ENCODE data around the gene SFTPA1. TPM values are rescaled to one million over a fixed set of nuclear protein-coding genes. Genes with fewer than 3 reads are reported as not detected.
"Not testable (repeated sequence)": the region's sequence is repeated elsewhere in the genome, so short reads cannot be mapped to it uniquely, and the experiment has no call there.

SFTPA1 gene
- total and polyA plus RNA-seq, 2 experiments from 2014 or later, result not detected

DNA sequence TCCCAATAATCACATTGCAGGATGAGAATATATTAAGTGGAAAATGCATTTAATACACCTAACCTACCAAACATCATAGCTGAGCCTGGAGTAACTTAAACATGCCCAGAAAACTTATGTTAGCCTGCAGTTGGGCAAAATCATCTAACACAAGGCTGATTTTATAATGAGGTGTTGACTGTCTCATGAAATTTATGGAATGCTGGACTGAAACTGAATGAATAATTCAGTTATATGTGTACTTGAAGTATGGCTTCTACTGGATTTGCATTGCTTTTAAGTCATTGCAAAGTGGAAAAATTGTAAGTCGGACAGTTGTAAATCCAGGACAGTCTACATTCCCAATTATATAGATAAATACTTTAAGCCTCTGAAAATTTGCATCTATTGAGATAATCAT is 5.4 kb downstream of the SFTPA1 start (continued):
- TF ChIP-seq, protein P1, sequence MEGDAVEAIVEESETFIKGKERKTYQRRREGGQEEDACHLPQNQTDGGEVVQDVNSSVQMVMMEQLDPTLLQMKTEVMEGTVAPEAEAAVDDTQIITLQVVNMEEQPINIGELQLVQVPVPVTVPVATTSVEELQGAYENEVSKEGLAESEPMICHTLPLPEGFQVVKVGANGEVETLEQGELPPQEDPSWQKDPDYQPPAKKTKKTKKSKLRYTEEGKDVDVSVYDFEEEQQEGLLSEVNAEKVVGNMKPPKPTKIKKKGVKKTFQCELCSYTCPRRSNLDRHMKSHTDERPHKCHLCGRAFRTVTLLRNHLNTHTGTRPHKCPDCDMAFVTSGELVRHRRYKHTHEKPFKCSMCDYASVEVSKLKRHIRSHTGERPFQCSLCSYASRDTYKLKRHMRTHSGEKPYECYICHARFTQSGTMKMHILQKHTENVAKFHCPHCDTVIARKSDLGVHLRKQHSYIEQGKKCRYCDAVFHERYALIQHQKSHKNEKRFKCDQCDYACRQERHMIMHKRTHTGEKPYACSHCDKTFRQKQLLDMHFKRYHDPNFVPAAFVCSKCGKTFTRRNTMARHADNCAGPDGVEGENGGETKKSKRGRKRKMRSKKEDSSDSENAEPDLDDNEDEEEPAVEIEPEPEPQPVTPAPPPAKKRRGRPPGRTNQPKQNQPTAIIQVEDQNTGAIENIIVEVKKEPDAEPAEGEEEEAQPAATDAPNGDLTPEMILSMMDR (conservative IDR thresholded peaks at IDR 0.05; ENCODE audit: low read depth in 2 of 2), result no peak

GRCh38 chr10:79623663-79624062 is 12.9 kb downstream of the SFTPA1 start:
- not testable (repeated sequence) for H3F3A ChIP-seq (replicated peaks; ENCODE audit: low read depth); H3K4me1 Mint-ChIP-seq; H3K36me3 Mint-ChIP-seq (ENCODE audit: low read depth); DNase-seq (ENCODE audit: low spot score); H3K27ac ChIP-seq (ENCODE audit: low read depth); H2AFZ ChIP-seq; ATAC-seq; H3K4me1 ChIP-seq (ENCODE audit: insufficient read depth); H3K4me3 ChIP-seq; H3K27ac Mint-ChIP-seq; H3K4me3 Mint-ChIP-seq; H4K20me1 ChIP-seq (replicated peaks; ENCODE audit: insufficient read depth); H3K9me3 Mint-ChIP-seq; H3K36me3 ChIP-seq (ENCODE audit: insufficient read depth); H3K27me3 Mint-ChIP-seq (ENCODE audit: insufficient read depth, low read depth, poor library complexity); H3K27me3 ChIP-seq (ENCODE audit: insufficient read depth); H3K79me2 ChIP-seq (replicated peaks; ENCODE audit: insufficient read depth); H3K9me2 ChIP-seq (ENCODE audit: insufficient read depth); H3K4me2 ChIP-seq

GRCh38 chr10:79627075-79627474 is 16.3 kb downstream of the SFTPA1 start:
- Mint-ChIP-seq H3K27me3 (ENCODE audit: insufficient read depth, low read depth, poor library complexity) (peaks cover 3% of the 10 kb centered on the region), H3K4me1 (no peaks in the 10 kb centered on the region), H3K4me3 (no peak overlapping the region), H3K9me3 (0 out of 3 replicates have a peak, but pooled peaks cover 8% of the 10 kb centered on the region), H3K36me3 (ENCODE audit: low read depth) (no peaks in the 10 kb centered on the region), H3K27ac (no peak overlapping the region)
- H3K79me2 ChIP-seq (replicated peaks; ENCODE audit: insufficient read depth), result no peaks in the 10 kb centered on the region
- H4K20me1 ChIP-seq (replicated peaks; ENCODE audit: insufficient read depth), result no peaks in the 10 kb centered on the region
- H3K4me1 ChIP-seq (ENCODE audit: insufficient read depth), result no peaks in the 10 kb centered on the region
- no peaks in the 10 kb centered on the region for H3K27me3 ChIP-seq (ENCODE audit: insufficient read depth)
- no peak overlapping the region for H3K4me3 ChIP-seq
- H3F3A ChIP-seq (replicated peaks; ENCODE audit: low read depth), result no peaks in the 10 kb centered on the region
- no peak overlapping the region for H3K4me2 ChIP-seq
- no peaks in the 10 kb centered on the region for H3K36me3 ChIP-seq (ENCODE audit: insufficient read depth)
- peaks cover 3% of the 10 kb centered on the region; the same call in 1 of the 2 replicates for H3K9me2 ChIP-seq (ENCODE audit: insufficient read depth)
- no peak overlapping the region for H2AFZ ChIP-seq
- no peak for DNase-seq (ENCODE audit: low spot score)
- H3K27ac ChIP-seq (ENCODE audit: low read depth), result no peak overlapping the region
- no peak for ATAC-seq
- TF ChIP-seq ZNF114 (CRISPR knock-in tag; IDR thresholded peaks at IDR 0.05) (no peak), JUNB (IDR thresholded peaks at IDR 0.05; ENCODE audit: unreplicated experiment) (no peak), NANOG (IDR thresholded peaks at IDR 0.05; ENCODE audit: borderline replicate concordance) (no peak), ETS1 (IDR thresholded peaks at IDR 0.05) (no peak), ZNF331 (CRISPR knock-in tag; IDR thresholded peaks at IDR 0.05; ENCODE audit: low read depth) (no peak), EZH2phosphoT487 (IDR thresholded peaks at IDR 0.05; ENCODE audit: unreplicated experiment) (no peak), STAT1 (IDR thresholded peaks at IDR 0.05; ENCODE audit: unreplicated experiment) (no peak), EZH2 (IDR thresholded peaks at IDR 0.05; ENCODE audit: low read depth, unreplicated experiment) (no peak), POLR2AphosphoS5 (IDR thresholded peaks at IDR 0.05; ENCODE audit: low read depth) (no peak)
- TF ChIP-seq, protein P2, sequence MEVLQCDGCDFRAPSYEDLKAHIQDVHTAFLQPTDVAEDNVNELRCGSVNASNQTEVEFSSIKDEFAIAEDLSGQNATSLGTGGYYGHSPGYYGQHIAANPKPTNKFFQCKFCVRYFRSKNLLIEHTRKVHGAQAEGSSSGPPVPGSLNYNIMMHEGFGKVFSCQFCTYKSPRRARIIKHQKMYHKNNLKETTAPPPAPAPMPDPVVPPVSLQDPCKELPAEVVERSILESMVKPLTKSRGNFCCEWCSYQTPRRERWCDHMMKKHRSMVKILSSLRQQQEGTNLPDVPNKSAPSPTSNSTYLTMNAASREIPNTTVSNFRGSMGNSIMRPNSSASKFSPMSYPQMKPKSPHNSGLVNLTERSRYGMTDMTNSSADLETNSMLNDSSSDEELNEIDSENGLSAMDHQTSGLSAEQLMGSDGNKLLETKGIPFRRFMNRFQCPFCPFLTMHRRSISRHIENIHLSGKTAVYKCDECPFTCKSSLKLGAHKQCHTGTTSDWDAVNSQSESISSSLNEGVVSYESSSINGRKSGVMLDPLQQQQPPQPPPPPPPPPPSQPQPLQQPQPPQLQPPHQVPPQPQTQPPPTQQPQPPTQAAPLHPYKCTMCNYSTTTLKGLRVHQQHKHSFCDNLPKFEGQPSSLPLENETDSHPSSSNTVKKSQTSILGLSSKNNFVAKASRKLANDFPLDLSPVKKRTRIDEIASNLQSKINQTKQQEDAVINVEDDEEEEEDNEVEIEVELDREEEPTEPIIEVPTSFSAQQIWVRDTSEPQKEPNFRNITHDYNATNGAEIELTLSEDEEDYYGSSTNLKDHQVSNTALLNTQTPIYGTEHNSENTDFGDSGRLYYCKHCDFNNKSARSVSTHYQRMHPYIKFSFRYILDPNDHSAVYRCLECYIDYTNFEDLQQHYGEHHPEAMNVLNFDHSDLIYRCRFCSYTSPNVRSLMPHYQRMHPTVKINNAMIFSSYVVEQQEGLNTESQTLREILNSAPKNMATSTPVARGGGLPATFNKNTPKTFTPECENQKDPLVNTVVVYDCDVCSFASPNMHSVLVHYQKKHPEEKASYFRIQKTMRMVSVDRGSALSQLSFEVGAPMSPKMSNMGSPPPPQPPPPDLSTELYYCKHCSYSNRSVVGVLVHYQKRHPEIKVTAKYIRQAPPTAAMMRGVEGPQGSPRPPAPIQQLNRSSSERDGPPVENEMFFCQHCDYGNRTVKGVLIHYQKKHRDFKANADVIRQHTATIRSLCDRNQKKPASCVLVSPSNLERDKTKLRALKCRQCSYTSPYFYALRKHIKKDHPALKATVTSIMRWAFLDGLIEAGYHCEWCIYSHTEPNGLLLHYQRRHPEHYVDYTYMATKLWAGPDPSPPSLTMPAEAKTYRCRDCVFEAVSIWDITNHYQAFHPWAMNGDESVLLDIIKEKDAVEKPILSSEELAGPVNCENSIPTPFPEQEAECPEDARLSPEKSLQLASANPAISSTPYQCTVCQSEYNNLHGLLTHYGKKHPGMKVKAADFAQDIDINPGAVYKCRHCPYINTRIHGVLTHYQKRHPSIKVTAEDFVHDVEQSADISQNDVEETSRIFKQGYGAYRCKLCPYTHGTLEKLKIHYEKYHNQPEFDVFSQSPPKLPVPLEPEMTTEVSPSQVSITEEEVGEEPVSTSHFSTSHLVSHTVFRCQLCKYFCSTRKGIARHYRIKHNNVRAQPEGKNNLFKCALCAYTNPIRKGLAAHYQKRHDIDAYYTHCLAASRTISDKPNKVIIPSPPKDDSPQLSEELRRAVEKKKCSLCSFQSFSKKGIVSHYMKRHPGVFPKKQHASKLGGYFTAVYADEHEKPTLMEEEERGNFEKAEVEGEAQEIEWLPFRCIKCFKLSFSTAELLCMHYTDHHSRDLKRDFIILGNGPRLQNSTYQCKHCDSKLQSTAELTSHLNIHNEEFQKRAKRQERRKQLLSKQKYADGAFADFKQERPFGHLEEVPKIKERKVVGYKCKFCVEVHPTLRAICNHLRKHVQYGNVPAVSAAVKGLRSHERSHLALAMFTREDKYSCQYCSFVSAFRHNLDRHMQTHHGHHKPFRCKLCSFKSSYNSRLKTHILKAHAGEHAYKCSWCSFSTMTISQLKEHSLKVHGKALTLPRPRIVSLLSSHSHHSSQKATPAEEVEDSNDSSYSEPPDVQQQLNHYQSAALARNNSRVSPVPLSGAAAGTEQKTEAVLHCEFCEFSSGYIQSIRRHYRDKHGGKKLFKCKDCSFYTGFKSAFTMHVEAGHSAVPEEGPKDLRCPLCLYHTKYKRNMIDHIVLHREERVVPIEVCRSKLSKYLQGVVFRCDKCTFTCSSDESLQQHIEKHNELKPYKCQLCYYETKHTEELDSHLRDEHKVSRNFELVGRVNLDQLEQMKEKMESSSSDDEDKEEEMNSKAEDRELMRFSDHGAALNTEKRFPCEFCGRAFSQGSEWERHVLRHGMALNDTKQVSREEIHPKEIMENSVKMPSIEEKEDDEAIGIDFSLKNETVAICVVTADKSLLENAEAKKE (CRISPR knock-in tag; IDR thresholded peaks at IDR 0.05), result no peak

Measured in GM23338 (cell line).